SK-N-SH (cell line): ENCODE results near the gene RAD51B. TPM values are rescaled to one million over a fixed set of nuclear protein-coding genes. Genes with fewer than 3 reads are reported as not detected.

Experiments used
- CTCF ChIA-PET: fragments of 300-600, 350-600 bp; formaldehyde crosslinking; extraction: SDS; loops from one replicate; lab custom pipeline; 2021; lab: Yijun Ruan, JAX
- POLR2A ChIA-PET: fragments of 350-600 bp; sonication (Branson Sonifier 250); formaldehyde crosslinking; extraction: SDS; loops from one replicate; lab custom pipeline; 2020; ENCODE audit warnings: antibody characterized with exemption, inconsistent platforms; lab: Yijun Ruan, JAX
- DNase-seq: peaks from one replicate; pipeline ENCODE4 v3.0.0; 2012
- H2AFZ ChIP-seq: fragments of 200-600 bp; sonication (generic); 2 replicates; pipeline ENCODE4 v1.8.1; 2016; ENCODE audit warnings: antibody characterized with exemption, mild to moderate bottlenecking, low read depth
- H3F3A ChIP-seq: fragments of 200-600 bp; sonication (generic); replicated peaks from 2 replicates; pipeline ENCODE3; 2016; ENCODE audit warnings: antibody characterized with exemption, mild to moderate bottlenecking; ENCODE audit not compliant: insufficient read depth
- H3K27ac ChIP-seq, 2 experiments: fragments of 200-500 bp in 1 of 2; fragments of 200-600 bp in 1 of 2; sonication (Bioruptor generic) in 1 of 2; sonication (generic), shearing (Covaris generic) in 1 of 2; 2 replicates each; pipeline versions ENCODE4 v1.5.1 to v1.6.1; 2014 to 2016; ENCODE audit warnings: low read depth in 2 of 2, inconsistent platforms in 1 of 2, low read length in 1 of 2, mild to moderate bottlenecking in 1 of 2, mixed read lengths in 1 of 2
- H3K27me3 ChIP-seq: fragments of 200-600 bp; sonication (generic), shearing (Covaris generic); 2 replicates; pipeline ENCODE4 v1.6.1; 2016; ENCODE audit warnings: mixed run types; ENCODE audit not compliant: insufficient read depth
- H3K36me3 ChIP-seq, 2 experiments: fragments of 200-500 bp in 1 of 2; fragments of 200-600 bp in 1 of 2; sonication (Bioruptor generic) in 1 of 2; sonication (generic) in 1 of 2; replicated peaks in 1 of 2; 2 replicates each; pipeline versions ENCODE3 to v1.5.1; 2014 to 2016; ENCODE audit warnings: low read length in 1 of 2, mild to moderate bottlenecking in 1 of 2; ENCODE audit not compliant: insufficient read depth in 2 of 2, control insufficient read depth in 1 of 2
- H3K4me1 ChIP-seq, 2 experiments: fragments of 200-500 bp in 1 of 2; fragments of 200-600 bp in 1 of 2; sonication (Bioruptor generic) in 1 of 2; sonication (generic), shearing (Covaris generic) in 1 of 2; 2 replicates each; pipeline versions ENCODE4 v1.5.1 to v1.6.1; 2014 to 2016; ENCODE audit warnings: low read depth in 1 of 2, low read length in 1 of 2, mixed run types in 1 of 2; ENCODE audit not compliant: insufficient read depth in 2 of 2, control insufficient read depth in 1 of 2
- H3K4me2 ChIP-seq: fragments of 200-600 bp; sonication (generic), shearing (Covaris generic); 2 replicates; pipeline ENCODE4 v1.6.1; 2017; ENCODE audit warnings: mixed run types
- H3K4me3 ChIP-seq, 2 experiments: fragments of 200-500 bp in 1 of 2; fragments of 200-600 bp in 1 of 2; sonication (Bioruptor generic) in 1 of 2; sonication (generic), shearing (Covaris generic) in 1 of 2; 2 replicates each; pipeline versions ENCODE4 v1.5.1 to v1.8.1; 2014 to 2016; ENCODE audit warnings: low read depth in 2 of 2, inconsistent platforms in 1 of 2, low read length in 1 of 2, mild to moderate bottlenecking in 1 of 2, mixed read lengths in 1 of 2, moderate library complexity in 1 of 2
- H3K79me2 ChIP-seq: fragments of 200-600 bp; sonication (generic); 2 replicates; pipeline ENCODE4 v1.8.1; 2017; ENCODE audit warnings: mild to moderate bottlenecking; ENCODE audit not compliant: insufficient read depth
- H3K9ac ChIP-seq: fragments of 200-600 bp; sonication (generic); 2 replicates; pipeline ENCODE4 v1.6.1; 2017; ENCODE audit warnings: mixed run types
- H3K9me2 ChIP-seq: fragments of 200-600 bp; sonication (generic); 2 replicates; pipeline ENCODE4 v1.6.1; 2017; ENCODE audit warnings: mixed run types
- H3K9me3 ChIP-seq: fragments of 200-600 bp; sonication (generic); 2 replicates; pipeline ENCODE4 v1.6.1; 2017; ENCODE audit warnings: mixed run types, mild to moderate bottlenecking, moderate library complexity
- H4K20me1 ChIP-seq: fragments of 200-600 bp; sonication (generic); 2 replicates; pipeline ENCODE4 v1.6.1; 2017; ENCODE audit warnings: mild to moderate bottlenecking, mixed run types; ENCODE audit not compliant: insufficient read depth
- ELF1 ChIP-seq: IDR thresholded peaks from 2 replicates; pipeline ENCODE4 v1.4.0; 2012
- EP300 ChIP-seq, 2 experiments: IDR thresholded peaks; 2 replicates each; pipeline versions ENCODE4 v1.4.0 to v1.6.1; 2012; ENCODE audit warnings: borderline replicate concordance in 1 of 2, low read depth in 1 of 2, low read length in 1 of 2
- FOSL2 ChIP-seq: IDR thresholded peaks from 2 replicates; pipeline ENCODE4 v1.4.0; 2012; ENCODE audit warnings: low read depth, mild to moderate bottlenecking, moderate library complexity, borderline replicate concordance
- FOXM1 ChIP-seq: IDR thresholded peaks from 2 replicates; pipeline ENCODE4 v1.4.0; 2012; ENCODE audit warnings: low read depth, mild to moderate bottlenecking
- GABPA ChIP-seq: IDR thresholded peaks from 2 replicates; pipeline ENCODE4 v1.4.0; 2012; ENCODE audit warnings: low read depth, mild to moderate bottlenecking
- GATA2 ChIP-seq: sonication (generic); formaldehyde crosslinking; IDR thresholded peaks from 2 replicates; pipeline ENCODE4 v1.5.0; 2020; ENCODE audit warnings: mild to moderate bottlenecking, missing genetic modification reagents
- IRF3 ChIP-seq: fragments of 150-350 bp; IDR thresholded peaks from 2 replicates; pipeline ENCODE4 v1.6.1; 2016; ENCODE audit warnings: mild to moderate bottlenecking, low read depth, low read length
- JUND ChIP-seq: IDR thresholded peaks from 2 replicates; pipeline ENCODE4 v1.4.0; 2012
- MEF2A ChIP-seq: IDR thresholded peaks from 2 replicates; pipeline ENCODE4 v1.4.0; 2012; ENCODE audit warnings: low read depth, borderline replicate concordance
- MXI1 ChIP-seq: IDR thresholded peaks from 2 replicates; pipeline ENCODE4 v1.6.1; 2012; ENCODE audit warnings: mild to moderate bottlenecking, low read depth, low read length, improper control_type of control experiment
- NFIC ChIP-seq: IDR thresholded peaks from 2 replicates; pipeline ENCODE4 v1.4.0; 2012; ENCODE audit warnings: borderline replicate concordance
- NRF1 ChIP-seq: IDR thresholded peaks from 2 replicates; pipeline ENCODE4 v1.6.1; 2012; ENCODE audit warnings: low read depth, mild to moderate bottlenecking, low read length
- POLR2AphosphoS5 ChIP-seq: IDR thresholded peaks from 2 replicates; pipeline ENCODE4 v1.6.1; 2012; ENCODE audit warnings: low read depth, low read length
- RAD21 ChIP-seq: IDR thresholded peaks from 2 replicates; pipeline ENCODE4 v1.6.1; 2012; ENCODE audit warnings: mild to moderate bottlenecking, low read length
- RCOR1 ChIP-seq: fragments of 150-350 bp; IDR thresholded peaks from 2 replicates; pipeline ENCODE4 v1.6.1; 2017; ENCODE audit warnings: antibody characterized with exemption, low read length
- RFX5 ChIP-seq: IDR thresholded peaks from 2 replicates; pipeline ENCODE4 v1.6.1; 2012; ENCODE audit warnings: mild to moderate bottlenecking, improper control_type of control experiment, low read length
- RXRA ChIP-seq: IDR thresholded peaks from 2 replicates; pipeline ENCODE4 v1.4.0; 2012; ENCODE audit warnings: low read depth, mild to moderate bottlenecking, borderline replicate concordance
- TAF1 ChIP-seq: IDR thresholded peaks from 2 replicates; pipeline ENCODE4 v1.6.1; 2012; ENCODE audit warnings: low read depth, mild to moderate bottlenecking, low read length, moderate library complexity, borderline replicate concordance
- YY1 ChIP-seq: IDR thresholded peaks from 2 replicates; pipeline ENCODE4 v1.4.0; 2012; ENCODE audit warnings: low read depth, mild to moderate bottlenecking
- WGBS: methylation state at CpG from one replicate; pipeline ENCODE4 v1.1.6; 2017; ENCODE audit warnings: low lambda C conversion rate; 5-methylcytosine and 5-hydroxymethylcytosine counted together
- polyA plus RNA-seq, 3 experiments: library from polyadenylated mRNA; depleted of rRNA; stranded (reverse); fragments of >200 nt; gene quantifications; 2 replicates each; pipeline ENCODE4 v1.2.3, GENCODE V29; 2012
- TF ChIP-seq, protein P1 (sequence below): IDR thresholded peaks from 2 replicates; pipeline ENCODE4 v1.6.1; 2012; ENCODE audit warnings: mild to moderate bottlenecking, low read depth, low read length, moderate library complexity

Gene RAD51B
- polyA plus RNA-seq, 1 of the 3 experiments (the other 2 are of a cell fraction) = 6.0 TPM

DNA sequence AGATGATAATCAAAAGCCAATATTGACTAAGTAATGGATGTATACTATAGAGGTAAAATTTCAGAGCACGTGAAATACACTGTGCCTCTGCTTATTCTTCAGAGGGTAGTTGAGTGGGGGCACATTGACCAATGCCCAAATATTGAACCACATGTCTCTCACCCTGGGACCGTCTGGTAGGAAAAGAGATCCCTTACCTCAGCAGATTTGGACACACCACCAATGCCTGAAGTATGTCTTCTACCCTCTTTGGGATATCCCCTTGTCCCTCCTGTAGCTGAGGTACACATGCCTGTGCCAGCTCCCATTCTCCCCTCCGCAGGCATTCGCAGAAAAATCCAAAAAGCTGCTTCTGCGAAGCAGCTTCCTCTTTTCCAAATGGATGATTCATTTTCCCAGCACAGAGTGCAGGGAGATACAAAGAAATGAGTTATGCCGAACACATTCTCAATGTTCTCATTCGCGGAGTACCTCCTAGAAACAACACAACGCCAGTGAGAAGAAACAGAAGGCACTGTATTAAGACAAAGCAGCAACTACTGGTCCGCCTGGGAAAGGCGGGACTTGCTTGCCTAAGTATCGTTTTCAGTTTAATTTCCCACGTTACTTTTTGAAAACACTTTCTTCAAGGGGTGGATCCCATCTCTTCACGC lies 3.9 kb upstream of the RAD51B start:
- H3K4me1 ChIP-seq = peaks cover 4 to 17% of the 10 kb centered on the region in 2 experiments
- ChIA-PET CTCF (interaction anchor here (0.9 kb wide), 1 partner anchor 335 kb away, joined by 3 read pairs; no protein-coding TSS in a partner anchor), POLR2A (interaction anchor here (0.6 to 1.2 kb wide), 3 partner anchors 9 to 18 kb away, joined by 3 to 7 read pairs (median 3); no protein-coding TSS in a partner anchor)
- 6% methylated on average over 14 of the region's 14 CpGs for WGBS
- no peak for DNase-seq
- no peak for TF ChIP-seq MEF2A
- no peak for TF ChIP-seq TAF1
- TF ChIP-seq FOXM1 = no peak
- TF ChIP-seq NRF1 = no peak
- no peak for TF ChIP-seq YY1
- TF ChIP-seq FOSL2 = no peak
- TF ChIP-seq RFX5 = no peak
- TF ChIP-seq GATA2 (CRISPR knock-in tag) = no peak
- no peak for TF ChIP-seq POLR2AphosphoS5
- TF ChIP-seq RCOR1 = no peak
- TF ChIP-seq RAD21 = no peak
- no peak for TF ChIP-seq IRF3
- TF ChIP-seq, protein P1, sequence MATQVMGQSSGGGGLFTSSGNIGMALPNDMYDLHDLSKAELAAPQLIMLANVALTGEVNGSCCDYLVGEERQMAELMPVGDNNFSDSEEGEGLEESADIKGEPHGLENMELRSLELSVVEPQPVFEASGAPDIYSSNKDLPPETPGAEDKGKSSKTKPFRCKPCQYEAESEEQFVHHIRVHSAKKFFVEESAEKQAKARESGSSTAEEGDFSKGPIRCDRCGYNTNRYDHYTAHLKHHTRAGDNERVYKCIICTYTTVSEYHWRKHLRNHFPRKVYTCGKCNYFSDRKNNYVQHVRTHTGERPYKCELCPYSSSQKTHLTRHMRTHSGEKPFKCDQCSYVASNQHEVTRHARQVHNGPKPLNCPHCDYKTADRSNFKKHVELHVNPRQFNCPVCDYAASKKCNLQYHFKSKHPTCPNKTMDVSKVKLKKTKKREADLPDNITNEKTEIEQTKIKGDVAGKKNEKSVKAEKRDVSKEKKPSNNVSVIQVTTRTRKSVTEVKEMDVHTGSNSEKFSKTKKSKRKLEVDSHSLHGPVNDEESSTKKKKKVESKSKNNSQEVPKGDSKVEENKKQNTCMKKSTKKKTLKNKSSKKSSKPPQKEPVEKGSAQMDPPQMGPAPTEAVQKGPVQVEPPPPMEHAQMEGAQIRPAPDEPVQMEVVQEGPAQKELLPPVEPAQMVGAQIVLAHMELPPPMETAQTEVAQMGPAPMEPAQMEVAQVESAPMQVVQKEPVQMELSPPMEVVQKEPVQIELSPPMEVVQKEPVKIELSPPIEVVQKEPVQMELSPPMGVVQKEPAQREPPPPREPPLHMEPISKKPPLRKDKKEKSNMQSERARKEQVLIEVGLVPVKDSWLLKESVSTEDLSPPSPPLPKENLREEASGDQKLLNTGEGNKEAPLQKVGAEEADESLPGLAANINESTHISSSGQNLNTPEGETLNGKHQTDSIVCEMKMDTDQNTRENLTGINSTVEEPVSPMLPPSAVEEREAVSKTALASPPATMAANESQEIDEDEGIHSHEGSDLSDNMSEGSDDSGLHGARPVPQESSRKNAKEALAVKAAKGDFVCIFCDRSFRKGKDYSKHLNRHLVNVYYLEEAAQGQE = no peak
- no peak for TF ChIP-seq EP300 (IDR thresholded peaks at IDR 0.05; ENCODE audit: borderline replicate concordance in 1 of 2, low read depth in 1 of 2, low read length in 1 of 2)
- no peak for TF ChIP-seq NFIC
- TF ChIP-seq MXI1 = no peak
- TF ChIP-seq ELF1 = no peak
- TF ChIP-seq JUND = no peak
- no peak for TF ChIP-seq RXRA
- no peak for TF ChIP-seq GABPA
- TF ChIP-seq, all 33 proteins: peak for 0
- no peaks in the 10 kb centered on the region for H3K27me3 ChIP-seq
- peaks cover 30 to 36% of the 10 kb centered on the region in 2 experiments for H3K36me3 ChIP-seq
- H3F3A ChIP-seq = no peaks in the 10 kb centered on the region
- H3K4me2 ChIP-seq = peak overlapping the region; percentile 83
- no peaks in the 10 kb centered on the region for H3K9me2 ChIP-seq
- H3K79me2 ChIP-seq = peaks cover 30% of the 10 kb centered on the region
- H3K9ac ChIP-seq = peak overlapping the region; percentile 76
- peak overlapping the region in 1 of 2 experiments; percentile 52; a peak in 2 of 4 replicates for H3K27ac ChIP-seq
- H3K4me3 ChIP-seq = peak overlapping the region; percentile 77 to 97
- H4K20me1 ChIP-seq = no peaks in the 10 kb centered on the region
- peak overlapping the region; percentile 71 for H2AFZ ChIP-seq
- H3K9me3 ChIP-seq = no peaks in the 10 kb centered on the region
